G401.6 (cell line): ENCODE measurements around the gene EMP2.

Experiments
- FAIRE-seq: peaks from 2 replicates; lab custom pipeline; 2012; peaks lifted over from hg19 to GRCh38; lab: Jason Lieb, UNC

Gene EMP2

GRCh38 chr16:10485159-10485558 is 95.2 kb downstream of the EMP2 start:
- FAIRE-seq = no peak

GRCh38 chr16:10480151-10480550 is 100.2 kb downstream of the EMP2 start:
- FAIRE-seq = no peak
